GM23248 (cell line): ENCODE measurements around the gene TOR2A. TPM values are rescaled to one million over a fixed set of nuclear protein-coding genes. Genes with fewer than 3 reads are reported as not detected.

ENCODE experiments used
- DNase-seq: peaks from one replicate; pipeline ENCODE4 v3.0.0-alpha.2; 2015
- H2AFZ ChIP-seq: fragments of 200-600 bp; sonication (generic); 2 replicates; pipeline ENCODE4 v1.6.1; 2016; ENCODE audit warnings: antibody characterized with exemption
- H3F3A ChIP-seq: fragments of 200-600 bp; sonication (generic); 2 replicates; pipeline ENCODE4 v1.6.1; 2016; ENCODE audit warnings: mild to moderate bottlenecking, antibody characterized with exemption, mixed run types; ENCODE audit not compliant: insufficient read depth
- H3K27ac ChIP-seq: fragments of 200-600 bp; sonication (generic); 2 replicates; pipeline ENCODE4 v1.5.1; 2016; ENCODE audit warnings: mild to moderate bottlenecking
- H3K27me3 ChIP-seq: fragments of 200-600 bp; sonication (generic); replicated peaks from 2 replicates; pipeline ENCODE4 v1.6.1; 2016; ENCODE audit warnings: mild to moderate bottlenecking; ENCODE audit not compliant: insufficient read depth
- H3K36me3 ChIP-seq: fragments of 200-600 bp; sonication (generic); 2 replicates; pipeline ENCODE4 v1.6.1; 2016; ENCODE audit warnings: low read depth, mild to moderate bottlenecking
- H3K4me1 ChIP-seq: fragments of 200-600 bp; sonication (generic); 2 replicates; pipeline ENCODE4 v1.6.1; 2016; ENCODE audit warnings: mild to moderate bottlenecking; ENCODE audit not compliant: insufficient read depth
- H3K4me2 ChIP-seq: fragments of 200-600 bp; sonication (generic); one replicate; pipeline ENCODE4 v1.6.1; 2016; ENCODE audit warnings: mild to moderate bottlenecking; ENCODE audit not compliant: unreplicated experiment
- H3K4me3 ChIP-seq: fragments of 200-600 bp; sonication (generic); 2 replicates; pipeline ENCODE4 v1.5.1; 2016; ENCODE audit warnings: mild to moderate bottlenecking
- H3K79me2 ChIP-seq: fragments of 200-600 bp; sonication (generic); 2 replicates; pipeline ENCODE4 v1.6.1; 2016; ENCODE audit warnings: mild to moderate bottlenecking; ENCODE audit not compliant: insufficient read depth
- H3K9ac ChIP-seq: fragments of 200-600 bp; sonication (generic); 2 replicates; pipeline ENCODE4 v1.6.1; 2016; ENCODE audit warnings: mild to moderate bottlenecking
- H3K9me2 ChIP-seq: fragments of 200-600 bp; sonication (generic); 2 replicates; pipeline ENCODE4 v1.6.1; 2016; ENCODE audit warnings: mixed run types, mild to moderate bottlenecking, moderate library complexity; ENCODE audit not compliant: insufficient read depth
- H3K9me3 ChIP-seq: fragments of 200-600 bp; sonication (generic); one replicate; pipeline ENCODE4 v1.6.1; 2017; ENCODE audit warnings: low read depth
- H4K20me1 ChIP-seq: fragments of 200-600 bp; sonication (generic); 2 replicates; pipeline ENCODE4 v1.6.0; 2016; ENCODE audit not compliant: insufficient read depth
- EZH2 ChIP-seq: fragments of 200-600 bp; sonication (generic); IDR thresholded peaks from 2 replicates; pipeline ENCODE4 v1.6.1; 2018; ENCODE audit warnings: antibody characterized with exemption, mild to moderate bottlenecking; ENCODE audit not compliant: insufficient read depth, poor library complexity, severe bottlenecking
- EZH2phosphoT487 ChIP-seq: fragments of 200-600 bp; sonication (generic); IDR thresholded peaks from 2 replicates; pipeline ENCODE4 v1.6.1; 2018; ENCODE audit warnings: antibody characterized with exemption, moderate library complexity, mild to moderate bottlenecking, low read depth; ENCODE audit not compliant: insufficient read depth
- whole genome bisulfite sequencing, 2 experiments: methylation state at CpG; one replicate each; pipeline ENCODE4 v1.1.6; 2015 to 2017; ENCODE audit warnings: low lambda C conversion rate in 2 of 2, low coverage in 1 of 2; ENCODE audit errors: missing lambda C conversion rate in 2 of 2; 5-methylcytosine and 5-hydroxymethylcytosine counted together
- in situ Hi-C: fragments of 300-500 bp; cut with MboI; formaldehyde crosslinking; loops from 2 replicates; pipeline ENCODE4 v1.15.0; 2020
- polyA plus RNA-seq: library from polyadenylated mRNA; unstranded; fragments of >200 nt; fragmentation: Nextera tagmentation; extraction: Ambion mirVana; gene quantifications from 2 replicates; pipeline ENCODE4 v1.2.1, GENCODE V29; 2016
- total RNA-seq: library from RNA; depleted of rRNA; stranded (reverse); fragments of >200 nt; shearing (Covaris generic); gene quantifications from 2 replicates; pipeline ENCODE4 v1.2.3, GENCODE V29; 2014

The TOR2A gene
- total and polyA plus RNA-seq, 2 experiments from 2014 or later = 9.0 to 9.2 TPM

GRCh38 chr9:127780126-127780885, 45.2 kb upstream of the TOR2A start:
- no peaks in the 10 kb centered on the region for H3K79me2 ChIP-seq
- H3K9me2 ChIP-seq = no peaks in the 10 kb centered on the region
- no peak overlapping the region for H3K4me3 ChIP-seq
- H3K36me3 ChIP-seq = no peaks in the 10 kb centered on the region
- H3F3A ChIP-seq = no peaks in the 10 kb centered on the region
- in situ Hi-C loops = no loop called here
- no peak overlapping the region for H3K27ac ChIP-seq
- no peak for DNase-seq
- H3K9ac ChIP-seq = no peak overlapping the region
- H3K27me3 ChIP-seq = no peaks in the 10 kb centered on the region
- H2AFZ ChIP-seq = no peak overlapping the region
- H3K9me3 ChIP-seq = no peaks in the 10 kb centered on the region
- 80 to 82% methylated on average over 20 of the region's 20 CpGs for WGBS, 2 experiments
- no peak overlapping the region for H3K4me2 ChIP-seq
- H4K20me1 ChIP-seq = no peaks in the 10 kb centered on the region
- no peaks in the 10 kb centered on the region for H3K4me1 ChIP-seq
- TF ChIP-seq EZH2phosphoT487 (no peak), EZH2 (no peak)

DNA sequence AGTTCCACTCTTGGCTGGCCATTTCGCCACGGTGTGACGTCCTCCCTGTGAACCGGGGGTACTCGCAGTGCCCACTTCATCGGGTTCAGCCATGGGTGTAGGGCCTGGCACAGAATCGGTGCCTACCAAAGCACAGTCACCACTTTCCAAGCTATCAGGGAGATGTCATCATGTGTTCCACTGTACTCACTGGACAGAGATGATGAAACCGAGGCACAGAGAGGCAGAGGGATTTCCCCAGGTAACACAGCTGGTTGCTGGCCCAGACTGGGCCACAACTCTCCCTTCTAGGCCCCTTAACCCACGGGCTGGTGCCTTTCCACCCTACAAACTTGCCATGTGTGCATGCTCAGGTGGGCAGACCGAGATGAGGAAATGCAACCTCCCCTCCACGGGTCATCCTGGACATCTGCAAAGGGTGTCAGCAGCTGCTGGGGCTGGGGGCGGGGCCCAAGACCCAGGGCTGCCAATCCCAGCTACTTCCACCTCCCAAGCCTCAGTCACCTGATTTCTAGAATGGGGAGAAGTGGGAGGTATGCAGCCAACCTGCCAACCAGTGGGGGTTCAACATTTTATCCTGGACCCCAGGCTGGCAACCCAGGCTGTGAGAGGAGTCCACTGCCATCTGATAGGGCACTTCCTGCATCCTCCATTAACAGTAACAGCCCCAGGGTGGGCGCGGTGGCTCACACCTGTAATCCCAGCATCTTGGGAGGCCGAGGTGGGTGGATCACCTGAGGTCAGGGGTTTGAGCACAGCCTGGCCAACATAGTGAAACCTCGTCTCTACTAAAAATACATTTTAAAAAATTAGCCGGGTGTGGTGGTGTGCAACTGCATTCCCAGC, 44.3 kb upstream of the TOR2A start:
- H3K9me2 ChIP-seq = no peaks in the 10 kb centered on the region
- in situ Hi-C loops = no loop called here
- no peak overlapping the region for H3K9ac ChIP-seq
- TF ChIP-seq EZH2phosphoT487 (no peak), EZH2 (no peak)
- no peaks in the 10 kb centered on the region for H3K79me2 ChIP-seq
- 64 to 65% methylated on average over 17 of the region's 17 CpGs for WGBS, 2 experiments
- no peaks in the 10 kb centered on the region for H3K27me3 ChIP-seq
- H4K20me1 ChIP-seq = no peaks in the 10 kb centered on the region
- no peaks in the 10 kb centered on the region for H3K4me1 ChIP-seq
- H3K4me2 ChIP-seq = no peak overlapping the region
- no peaks in the 10 kb centered on the region for H3K36me3 ChIP-seq
- H2AFZ ChIP-seq = no peak overlapping the region
- no peak overlapping the region for H3K27ac ChIP-seq
- H3F3A ChIP-seq = no peaks in the 10 kb centered on the region
- no peak overlapping the region for H3K4me3 ChIP-seq
- DNase-seq = peak; percentile 35
- no peaks in the 10 kb centered on the region for H3K9me3 ChIP-seq

GRCh38 chr9:127778280-127779135, 43.4 kb upstream of the TOR2A start, which contains the start of gene SH2D3C:
TSS of gene SH2D3C (minus strand) at chr9:127778666. CDS start at chr9:127778627, 39 bp downstream.
- no peaks in the 10 kb centered on the region for H3F3A ChIP-seq
- H3K9me2 ChIP-seq = no peaks in the 10 kb centered on the region
- DNase-seq = no peak
- no peaks in the 10 kb centered on the region for H3K9me3 ChIP-seq
- no peaks in the 10 kb centered on the region for H3K4me1 ChIP-seq
- H3K4me3 ChIP-seq = no peak within 1 kb of the TSS
- no peaks in the 10 kb centered on the region for H4K20me1 ChIP-seq
- 83 to 88% methylated on average over 13 of the region's 13 CpGs for WGBS, 2 experiments
- no peaks in the 10 kb centered on the region for H3K36me3 ChIP-seq
- no peak within 1 kb of the TSS for H3K4me2 ChIP-seq
- H3K27me3 ChIP-seq = no peaks in the 10 kb centered on the region
- no peak within 1 kb of the TSS for H3K9ac ChIP-seq
- H3K27ac ChIP-seq = no peak within 1 kb of the TSS
- no peak within 1 kb of the TSS for H2AFZ ChIP-seq
- in situ Hi-C loops = no loop called here
- no peaks in the 10 kb centered on the region for H3K79me2 ChIP-seq
- TF ChIP-seq EZH2phosphoT487 (no peak), EZH2 (no peak)
